GM18951 (cell line): ENCODE results near the gene UQCC3.

Experiments used
- POLR2A ChIP-seq: IDR thresholded peaks from 4 replicates; pipeline ENCODE4 v1.6.1; 2011; ENCODE audit warnings: mild to moderate bottlenecking; ENCODE audit not compliant: insufficient read length, insufficient read depth; ENCODE audit errors: extremely low read depth
- in situ Hi-C: fragments of 300-500 bp; cut with MboI; formaldehyde crosslinking; loops from one replicate; pipeline ENCODE4 v1.12.0; 2022; ENCODE audit warnings: low sequenced_read_pairs, mixed read lengths, inconsistent platforms; ENCODE audit not compliant: unreplicated experiment

UQCC3 gene

GRCh38 chr11:62715150-62716130 is 44.0 kb downstream of the UQCC3 start:
- no peak for TF ChIP-seq POLR2A
- in situ Hi-C loops = no loop called here

GRCh38 chr11:62716206-62716605 is 44.7 kb downstream of the UQCC3 start:
- in situ Hi-C loops = no loop called here
- no peak for TF ChIP-seq POLR2A

- no peak for TF ChIP-seq POLR2A
- in situ Hi-C loops = no loop called here
These were observed 45.3 kb downstream of the UQCC3 start for GRCh38 chr11:62716816-62717215.

GRCh38 chr11:62719302-62719978 is 48.0 kb downstream of the UQCC3 start:
- in situ Hi-C loops = no loop called here

GRCh38 chr11:62721994-62722393 is 50.5 kb downstream of the UQCC3 start:
- in situ Hi-C loops = no loop called here
- TF ChIP-seq POLR2A = no peak

More at GRCh38 chr11:62719302-62719978, 48.0 kb downstream of the UQCC3 start:
- TF ChIP-seq POLR2A = no peak
